Suprapubic skin (tissue), 4 donors: ENCODE measurements around the gene ZNF567.

Experiments
- CTCF ChIP-seq, 2 donors: fragments of 200-600 bp in 1 of 2; fragments of 450-650 bp in 1 of 2; sonication (generic) in 1 of 2; IDR thresholded peaks; one replicate each; pipeline ENCODE4 v1.5.1; 2016 to 2019; ENCODE audit warnings: antibody characterized with exemption in 2 of 2, mild to moderate bottlenecking in 1 of 2, moderate library complexity in 1 of 2
- EP300 ChIP-seq: sonication (generic); formaldehyde crosslinking; IDR thresholded peaks from one replicate; pipeline ENCODE4 v1.6.1; 2017; ENCODE audit warnings: antibody characterized with exemption
- POLR2A ChIP-seq, 2 donors: fragments of 450-650 bp; IDR thresholded peaks; one replicate each; pipeline ENCODE4 v1.6.1; 2017; ENCODE audit warnings: antibody characterized with exemption in 2 of 2, mild to moderate bottlenecking in 2 of 2, moderate library complexity in 2 of 2
- POLR2AphosphoS5 ChIP-seq, 3 donors: sonication (generic); formaldehyde crosslinking; IDR thresholded peaks; one replicate each; pipeline ENCODE4 v1.6.1; 2017; ENCODE audit warnings: antibody characterized with exemption in 3 of 3

- TF ChIP-seq CTCF (IDR thresholded peaks at IDR 0.05) (no peak), POLR2A (IDR thresholded peaks at IDR 0.05) (no peak), POLR2AphosphoS5 (IDR thresholded peaks at IDR 0.05) (no peak), EP300 (no peak)
Measured at GRCh38 chr19:36686365-36687213, 823 bp upstream of the ZNF567 start.
